ENCODE measurements around the gene KCNC1.

Gene KCNC1

GRCh38 chr11:17713851-17714250 is 20.7 kb upstream of the KCNC1 start:
- in situ Hi-C loops (cut with HindIII; ENCODE audit: low sequenced_read_pairs): no loop called here
- no peak for TF ChIP-seq CTCF (IDR thresholded peaks at IDR 0.05; ENCODE audit: low read depth, low read length)
- no peak for DNase-seq (ENCODE audit: low read depth, low spot score)
- no peak overlapping the region for H3K4me3 ChIP-seq (ENCODE audit: low read depth, low read length)

GRCh38 chr11:17714356-17714854 is 20.2 kb upstream of the KCNC1 start:
- in situ Hi-C loops (cut with HindIII; ENCODE audit: low sequenced_read_pairs): no loop called here
- no peak for DNase-seq (ENCODE audit: low read depth, low spot score)
- TF ChIP-seq CTCF (IDR thresholded peaks at IDR 0.05; ENCODE audit: low read depth, low read length): no peak
- H3K4me3 ChIP-seq (ENCODE audit: low read depth, low read length): no peak overlapping the region

GRCh38 chr11:17714870-17715269 is 19.7 kb upstream of the KCNC1 start:
- in situ Hi-C loops (cut with HindIII; ENCODE audit: low sequenced_read_pairs): no loop called here
- H3K4me3 ChIP-seq (ENCODE audit: low read depth, low read length): no peak overlapping the region
- TF ChIP-seq CTCF (IDR thresholded peaks at IDR 0.05; ENCODE audit: low read depth, low read length): no peak
- DNase-seq (ENCODE audit: low read depth, low spot score): no peak

GRCh38 chr11:17716807-17717206 is 17.8 kb upstream of the KCNC1 start:
- no peak overlapping the region for H3K4me3 ChIP-seq (ENCODE audit: low read depth, low read length)
- in situ Hi-C loops (cut with HindIII; ENCODE audit: low sequenced_read_pairs): no loop called here
- DNase-seq (ENCODE audit: low read depth, low spot score): no peak
- TF ChIP-seq CTCF (IDR thresholded peaks at IDR 0.05; ENCODE audit: low read depth, low read length): no peak

- no peak overlapping the region for H3K4me3 ChIP-seq (ENCODE audit: low read depth, low read length)
- in situ Hi-C loops (cut with HindIII; ENCODE audit: low sequenced_read_pairs): no loop called here
- no peak for TF ChIP-seq CTCF (IDR thresholded peaks at IDR 0.05; ENCODE audit: low read depth, low read length)
- no peak for DNase-seq (ENCODE audit: low read depth, low spot score)
Observed at GRCh38 chr11:17718015-17718414, 16.6 kb upstream of the KCNC1 start.

GRCh38 chr11:17718510-17718962 is 16.0 kb upstream of the KCNC1 start:
- TF ChIP-seq CTCF (IDR thresholded peaks at IDR 0.05; ENCODE audit: low read depth, low read length): no peak
- no peak for DNase-seq (ENCODE audit: low read depth, low spot score)
- H3K4me3 ChIP-seq (ENCODE audit: low read depth, low read length): no peak overlapping the region
- in situ Hi-C loops (cut with HindIII; ENCODE audit: low sequenced_read_pairs): no loop called here

Measured in astrocyte of the spinal cord (primary cell).